ENCODE data around the gene CERS2. TPM values are rescaled to one million over a fixed set of nuclear protein-coding genes. Genes with fewer than 3 reads are reported as not detected.

CERS2 gene
- total and polyA plus RNA-seq, 11 donors, result 51.7 to 113 (median 76.1) TPM

DNA sequence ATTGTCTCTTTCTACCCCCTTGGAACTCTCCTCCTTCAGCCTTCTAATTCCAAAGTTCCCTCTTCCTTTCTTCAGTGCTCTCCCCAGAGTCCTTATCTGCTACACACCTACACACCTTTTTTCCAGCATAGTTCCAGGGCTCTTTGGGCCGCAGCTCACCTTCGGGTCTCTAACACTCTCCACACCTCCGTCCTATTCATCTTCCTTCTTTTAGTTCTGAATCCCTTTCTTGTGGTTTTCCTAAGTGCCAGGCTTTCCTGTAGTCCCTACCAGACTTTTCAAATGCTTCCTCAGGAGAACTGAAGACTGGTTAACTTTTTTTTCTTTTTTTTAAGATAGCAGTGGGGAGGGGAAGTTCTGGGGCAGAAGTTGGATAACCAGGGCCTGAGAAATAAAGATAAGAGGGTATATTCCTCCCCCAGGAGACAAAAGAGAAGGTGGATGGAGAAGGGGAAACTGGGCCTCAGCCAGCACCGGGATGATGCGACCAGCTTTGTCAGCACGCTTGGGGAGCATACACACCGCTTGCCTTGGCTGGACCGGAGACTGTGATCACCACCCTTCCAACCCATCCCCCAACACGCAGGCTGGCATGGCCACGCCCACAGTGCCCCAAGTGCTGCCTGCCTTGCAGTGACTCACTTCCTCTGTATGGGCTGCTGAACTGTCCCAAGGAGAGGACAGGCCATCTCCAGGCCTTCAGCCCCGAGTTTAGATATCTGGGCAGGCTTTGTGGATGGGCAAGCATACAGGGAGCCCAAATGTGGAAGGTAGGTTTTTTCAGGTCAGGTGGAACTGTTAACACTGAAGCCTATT, 2.5 kb upstream of the CERS2 start:
- intact Hi-C loops (cut with DNase I), result loop anchor here in 1 of 10 donors (1.0 kb wide), 1 partner anchor 29 kb away; the partner anchor contains the start of gene MINDY1
- WGBS, 4 donors, result 55 to 64% (median 60%) methylated on average over 11 of the region's 11 CpGs
- Histone ChIP-seq H3K4me1 (peaks cover 0 to 67% (median 26%) of the 10 kb centered on the region in 12 donors), H3K4me3 (peak overlapping the region in 3 of 12 donors; percentile 4 to 19 (median 12)), H3K36me3 (no peaks in the 10 kb centered on the region), H3K27ac (peak overlapping the region in 11 of 12 donors; percentile 45 to 86 (median 70)), H3K27me3 (no peaks in the 10 kb centered on the region), H3K9me3 (no peaks in the 10 kb centered on the region)
- DNase-seq (peak; percentile 81 to 92 (median 88)), ATAC-seq (peak; percentile 44 to 71 (median 68))
- TF ChIP-seq POLR2A (IDR thresholded peaks at IDR 0.05), result peak in 1 of 2 donors; percentile 38
- TF ChIP-seq, protein P1, sequence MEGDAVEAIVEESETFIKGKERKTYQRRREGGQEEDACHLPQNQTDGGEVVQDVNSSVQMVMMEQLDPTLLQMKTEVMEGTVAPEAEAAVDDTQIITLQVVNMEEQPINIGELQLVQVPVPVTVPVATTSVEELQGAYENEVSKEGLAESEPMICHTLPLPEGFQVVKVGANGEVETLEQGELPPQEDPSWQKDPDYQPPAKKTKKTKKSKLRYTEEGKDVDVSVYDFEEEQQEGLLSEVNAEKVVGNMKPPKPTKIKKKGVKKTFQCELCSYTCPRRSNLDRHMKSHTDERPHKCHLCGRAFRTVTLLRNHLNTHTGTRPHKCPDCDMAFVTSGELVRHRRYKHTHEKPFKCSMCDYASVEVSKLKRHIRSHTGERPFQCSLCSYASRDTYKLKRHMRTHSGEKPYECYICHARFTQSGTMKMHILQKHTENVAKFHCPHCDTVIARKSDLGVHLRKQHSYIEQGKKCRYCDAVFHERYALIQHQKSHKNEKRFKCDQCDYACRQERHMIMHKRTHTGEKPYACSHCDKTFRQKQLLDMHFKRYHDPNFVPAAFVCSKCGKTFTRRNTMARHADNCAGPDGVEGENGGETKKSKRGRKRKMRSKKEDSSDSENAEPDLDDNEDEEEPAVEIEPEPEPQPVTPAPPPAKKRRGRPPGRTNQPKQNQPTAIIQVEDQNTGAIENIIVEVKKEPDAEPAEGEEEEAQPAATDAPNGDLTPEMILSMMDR (IDR thresholded peaks at IDR 0.05), result no peak

GRCh38 chr1:150976401-150976821, 1.8 kb upstream of the CERS2 start:
- Histone ChIP-seq H3K27ac (peak overlapping the region in 4 of 12 donors; percentile 59 to 86 (median 70)), H3K27me3 (no peaks in the 10 kb centered on the region), H3K36me3 (no peaks in the 10 kb centered on the region), H3K4me3 (peak overlapping the region in 1 of 12 donors; percentile 19), H3K9me3 (no peaks in the 10 kb centered on the region), H3K4me1 (peaks cover 0 to 74% (median 33%) of the 10 kb centered on the region in 12 donors)
- WGBS, 4 donors, result 93 to 96% (median 93%) methylated on average over 9 of the region's 9 CpGs
- ATAC-seq (no peak), DNase-seq (no peak)
- intact Hi-C loops (cut with DNase I), result no loop called here
- no peak for TF ChIP-seq POLR2A (IDR thresholded peaks at IDR 0.05)
- TF ChIP-seq, protein P1 (IDR thresholded peaks at IDR 0.05), result no peak

- Histone ChIP-seq H3K9me3 (no peaks in the 10 kb centered on the region), H3K27me3 (no peaks in the 10 kb centered on the region), H3K4me1 (peaks cover 0 to 85% (median 47%) of the 10 kb centered on the region in 12 donors), H3K4me3 (peak overlapping the region; percentile 75 to 99 (median 92)), H3K27ac (peak overlapping the region; percentile 91 to 99 (median 95)), H3K36me3 (peaks cover 0 to 2% (median 0%) of the 10 kb centered on the region in 9 donors)
- peak; percentile 32 to 81 (median 50) for DNase-seq
- ATAC-seq, result peak in 3 of 4 donors; percentile 3 to 18 (median 16)
- TF ChIP-seq POLR2A (IDR thresholded peaks at IDR 0.05), result no peak
- TF ChIP-seq, protein P1 (IDR thresholded peaks at IDR 0.05), result peak in 1 of 12 donors; percentile 9
- intact Hi-C loops (cut with DNase I), result loop anchor here in 3 of 10 donors (5.0 kb wide), 2 partner anchors 47 to 97 kb away; partner anchors contain the start of genes SETDB1 (in 3 of the 3) and ARNT (in 1 of the 3)
- 0 to 1% (median 1%) methylated on average over 22 to 67 of the region's 67 CpGs for WGBS, 4 donors
Observed at GRCh38 chr1:150973836-150974579, 627 bp downstream of the CERS2 start.

Data from heart left ventricle (tissue), 16 donors.